Esophagus mucosa (tissue), 1 donor: ENCODE measurements around the gene SEC61G. TPM values are rescaled to one million over a fixed set of nuclear protein-coding genes. Genes with fewer than 3 reads are reported as not detected.

Experiments
- ATAC-seq: fragments of 200-7000 bp; cut with Tn5 transposase; one replicate; pipeline ENCODE4 v1.9.1; 2020
- total RNA-seq: library from RNA; stranded (reverse); gene quantifications from one replicate; pipeline ENCODE4 v1.2.4, GENCODE V29; 2023
- donor health status: DM: yes; HTN: yes; CAD: no.

SEC61G gene
- total RNA-seq = 71.4 TPM

GRCh38 chr7:54758702-54759592, at the start of gene SEC61G:
Gene SEC61G (minus strand): TSS chr7:54759211. CDS start chr7:54757588, 1,623 bp downstream.
- peak; percentile 98 for ATAC-seq

GRCh38 chr7:54802841-54803240, 43.8 kb upstream of the SEC61G start:
- ATAC-seq = no peak

- no peak for ATAC-seq
Measured at GRCh38 chr7:54802114-54802513, 43.1 kb upstream of the SEC61G start.

- no peak for ATAC-seq
Measured at GRCh38 chr7:54799792-54800191, 40.8 kb upstream of the SEC61G start.

- no peak for ATAC-seq
Measured at GRCh38 chr7:54798530-54798929, 39.5 kb upstream of the SEC61G start.

- no peak for ATAC-seq
Measured at GRCh38 chr7:54796853-54797252, 37.8 kb upstream of the SEC61G start.

- no peak for ATAC-seq
Measured at GRCh38 chr7:54796150-54796549, 37.1 kb upstream of the SEC61G start.

- no peak for ATAC-seq
Measured at GRCh38 chr7:54792383-54792782, 33.4 kb upstream of the SEC61G start.

- peak; percentile 94 for ATAC-seq
Measured at GRCh38 chr7:54788664-54789063, 29.7 kb upstream of the SEC61G start.

- peak; percentile 93 for ATAC-seq
Measured at GRCh38 chr7:54785261-54785660, 26.2 kb upstream of the SEC61G start.

GRCh38 chr7:54783952-54784351, 24.9 kb upstream of the SEC61G start:
- ATAC-seq = no peak

GRCh38 chr7:54782829-54783228, 23.8 kb upstream of the SEC61G start:
- ATAC-seq = no peak

GRCh38 chr7:54782314-54782713, 23.3 kb upstream of the SEC61G start:
- no peak for ATAC-seq

- no peak for ATAC-seq
Measured at GRCh38 chr7:54781134-54781920, 22.3 kb upstream of the SEC61G start.

- no peak for ATAC-seq
Measured at GRCh38 chr7:54780490-54780889, 21.5 kb upstream of the SEC61G start.

GRCh38 chr7:54778696-54779540, 19.9 kb upstream of the SEC61G start:
- ATAC-seq = no peak

- ATAC-seq = no peak
Measured at GRCh38 chr7:54778166-54778565, 19.2 kb upstream of the SEC61G start.

GRCh38 chr7:54774785-54775740, 16.1 kb upstream of the SEC61G start:
- ATAC-seq = peak; percentile 32

GRCh38 chr7:54773472-54774399, 14.7 kb upstream of the SEC61G start:
- ATAC-seq = peak; percentile 93

- no peak for ATAC-seq
Measured at GRCh38 chr7:54769203-54769602, 10.2 kb upstream of the SEC61G start.
